ENCODE data around the gene ADAM30.
"Not testable (repeated sequence)": the region's sequence is repeated elsewhere in the genome, so short reads cannot be mapped to it uniquely, and the experiment has no call there.

The ADAM30 gene

GRCh38 chr1:119873135-119874015 lies 22.9 kb downstream of the ADAM30 start:
- DNase-seq, result peak; percentile 1

DNA sequence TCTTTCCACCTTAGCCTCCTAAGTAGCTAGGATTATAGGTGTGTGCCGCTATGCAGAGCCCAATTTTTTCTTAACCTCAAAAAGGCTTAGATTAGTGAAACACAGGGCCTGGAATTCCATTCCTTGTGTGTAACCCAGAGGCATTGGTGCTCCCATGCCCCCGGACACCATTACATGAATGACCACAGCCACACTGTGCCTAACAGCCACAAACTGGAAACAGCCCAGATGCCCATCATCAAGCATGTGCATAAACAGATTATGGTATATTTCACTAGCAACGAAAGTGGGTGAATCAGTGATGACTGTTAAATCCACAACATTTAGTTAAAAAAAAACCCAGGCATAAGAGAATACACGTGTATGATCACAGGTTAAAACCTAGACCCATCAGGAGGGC lies 24.4 kb downstream of the ADAM30 start:
- no peak for DNase-seq

GRCh38 chr1:119870917-119871596 lies 25.3 kb downstream of the ADAM30 start:
- DNase-seq, result peak; percentile 60

DNA sequence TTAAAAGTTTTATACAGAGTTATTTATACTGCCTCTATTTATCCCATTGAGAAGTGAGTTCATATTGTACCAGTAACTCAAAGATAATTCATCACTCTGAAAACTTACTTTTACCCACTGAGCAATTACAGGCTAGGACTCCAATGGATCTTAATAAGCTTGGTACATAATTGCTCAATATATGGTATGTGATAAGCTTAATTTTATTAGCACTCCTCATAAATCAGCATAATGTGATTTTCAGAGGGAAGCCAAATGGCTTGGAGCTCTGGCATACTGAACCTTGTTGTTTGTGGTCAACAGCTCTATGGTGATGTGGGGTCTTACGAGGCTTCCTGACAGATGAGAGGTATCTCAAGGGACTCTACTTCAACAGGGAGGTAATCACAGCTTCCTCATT lies 26.3 kb downstream of the ADAM30 start:
- no peak for DNase-seq

DNA sequence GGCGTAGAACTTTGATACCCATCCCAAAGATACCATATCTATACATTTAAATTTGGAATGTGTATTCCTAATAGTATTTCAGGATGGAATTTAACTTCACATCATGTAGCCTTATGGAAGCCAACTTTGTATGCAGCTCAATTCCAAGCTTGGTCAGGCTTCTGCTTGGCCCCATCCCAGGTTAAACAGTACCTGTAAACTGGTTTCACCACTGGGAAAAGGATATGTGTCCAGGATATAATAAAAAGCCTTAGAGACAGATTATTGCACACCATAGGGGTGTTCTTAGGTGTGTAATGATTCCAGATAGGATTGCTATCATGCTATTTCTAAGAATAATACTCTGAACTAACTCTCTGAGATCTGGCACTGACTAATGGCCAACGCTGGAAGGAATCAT lies 28.1 kb downstream of the ADAM30 start:
- no peak for DNase-seq

GRCh38 chr1:119866451-119866850 lies 29.9 kb downstream of the ADAM30 start:
- no peak for DNase-seq

DNA sequence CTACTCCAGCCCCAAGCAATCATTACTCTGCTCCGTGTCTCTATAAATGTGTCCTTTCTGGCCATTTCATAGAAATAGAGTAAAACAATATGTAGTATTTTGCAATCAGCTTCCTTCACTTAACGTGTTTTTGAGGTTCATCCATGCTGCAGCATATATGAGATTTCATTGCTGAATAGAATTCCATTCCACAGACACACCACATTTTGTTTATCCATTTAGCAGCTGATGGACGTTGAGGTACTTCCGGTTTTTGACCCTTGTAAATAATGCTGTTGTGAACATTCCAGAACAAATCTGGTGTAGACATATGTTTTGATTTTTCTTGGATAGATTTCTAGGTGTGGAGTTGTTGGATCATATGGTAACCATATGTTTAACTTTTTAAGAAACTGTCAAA lies 30.7 kb downstream of the ADAM30 start:
- no peak for DNase-seq

- no peak for DNase-seq
Observed at GRCh38 chr1:119862276-119862675, 34.0 kb downstream of the ADAM30 start.

- no peak for DNase-seq
Observed at GRCh38 chr1:119861547-119861946, 34.8 kb downstream of the ADAM30 start.

GRCh38 chr1:119859647-119860046 lies 36.7 kb downstream of the ADAM30 start:
- DNase-seq, result peak; percentile 65

DNA sequence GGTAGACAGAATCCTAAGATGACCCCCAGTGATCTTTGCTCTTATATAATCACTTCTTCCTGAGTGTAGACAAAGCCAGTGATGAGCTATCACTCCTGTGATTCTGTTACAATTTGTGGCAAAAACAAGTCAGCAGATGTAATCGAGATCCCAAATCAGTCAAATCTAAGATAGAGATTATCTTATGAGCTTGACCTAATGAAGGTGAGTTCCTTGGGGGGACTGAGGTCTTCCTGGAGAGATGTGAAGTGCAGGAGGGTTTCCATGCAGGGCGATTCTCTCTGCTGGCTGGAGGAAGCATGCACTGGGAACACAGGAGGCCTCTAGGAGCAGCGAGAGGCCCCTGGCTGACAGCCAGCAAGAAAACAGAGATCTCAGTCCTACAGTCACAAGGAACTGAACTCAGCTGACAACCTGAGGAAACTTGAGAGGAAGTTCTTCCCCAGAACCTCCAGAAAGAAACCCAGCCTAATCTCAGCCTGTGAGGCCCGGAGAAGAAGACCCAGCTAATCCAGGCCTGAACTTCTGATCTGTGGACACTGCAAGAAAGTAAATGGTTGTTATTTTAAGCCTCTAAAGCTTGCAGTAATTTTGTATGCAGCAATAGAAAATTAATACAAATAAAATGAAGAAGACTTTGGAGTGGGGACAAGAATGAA lies 37.6 kb downstream of the ADAM30 start:
- DNase-seq, result peak; percentile 4

DNA sequence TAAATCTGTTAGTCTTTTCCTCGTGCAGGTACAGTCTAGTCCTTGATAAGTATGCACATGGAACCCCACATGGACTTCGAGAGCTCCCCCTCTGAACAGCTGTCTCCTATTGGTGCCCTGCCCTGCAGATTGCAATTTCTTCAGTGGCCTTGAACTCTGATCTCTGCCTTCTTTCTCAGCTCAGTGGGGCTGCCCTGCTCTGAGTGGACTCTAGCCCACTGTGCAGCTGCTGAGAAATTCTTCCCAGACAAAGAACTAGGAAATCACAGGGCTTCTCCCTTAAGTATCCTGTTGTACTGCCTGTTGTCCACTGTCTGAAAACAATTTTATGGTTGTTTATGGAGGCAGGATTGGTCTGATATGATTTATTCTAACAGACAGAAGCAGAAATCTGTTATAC lies 38.2 kb downstream of the ADAM30 start:
- DNase-seq, result no peak

DNA sequence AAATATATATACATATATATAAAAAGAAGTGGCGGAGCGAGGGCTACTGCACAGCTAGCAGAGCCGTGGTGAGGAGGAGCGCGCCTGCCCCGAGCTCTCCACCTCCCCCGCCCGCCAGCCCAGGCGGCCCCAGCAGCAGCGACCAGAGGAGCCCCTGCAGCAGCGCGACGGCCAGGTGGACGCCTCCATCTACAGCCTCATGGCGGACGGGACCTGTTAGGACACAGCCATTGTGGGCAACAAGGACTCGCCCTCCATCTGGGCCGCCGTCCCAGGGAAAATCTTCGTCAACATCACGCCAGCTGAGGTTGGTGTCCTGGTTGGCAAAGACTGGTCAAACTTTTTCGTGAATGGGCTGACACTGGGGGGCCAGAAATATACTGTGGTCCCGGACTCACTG lies 43.2 kb downstream of the ADAM30 start:
- DNase-seq, result no peak

DNA sequence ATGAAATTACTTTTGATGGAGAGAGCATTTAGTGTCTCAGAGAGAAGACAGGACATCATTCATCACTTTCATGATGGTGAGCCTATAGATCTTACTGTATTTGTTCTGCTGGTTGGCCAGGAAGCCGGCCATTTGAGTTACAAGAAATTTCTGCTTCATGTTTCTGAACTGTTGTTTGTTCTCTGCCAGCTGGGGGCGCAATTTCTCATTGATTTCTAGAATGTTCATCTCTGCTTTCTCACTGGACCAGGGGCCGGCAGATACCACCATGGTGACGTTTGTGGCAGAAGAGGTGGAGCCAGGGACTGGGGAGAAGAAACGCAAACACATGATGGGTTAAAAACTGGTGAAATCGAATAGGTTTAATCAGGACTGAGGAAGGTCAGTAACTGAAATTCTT lies 52.1 kb downstream of the ADAM30 start:
- DNase-seq, result not testable (repeated sequence)

Data from GDM1 (cell line).